ENCODE measurements around the gene NAV2.

The NAV2 gene

DNA sequence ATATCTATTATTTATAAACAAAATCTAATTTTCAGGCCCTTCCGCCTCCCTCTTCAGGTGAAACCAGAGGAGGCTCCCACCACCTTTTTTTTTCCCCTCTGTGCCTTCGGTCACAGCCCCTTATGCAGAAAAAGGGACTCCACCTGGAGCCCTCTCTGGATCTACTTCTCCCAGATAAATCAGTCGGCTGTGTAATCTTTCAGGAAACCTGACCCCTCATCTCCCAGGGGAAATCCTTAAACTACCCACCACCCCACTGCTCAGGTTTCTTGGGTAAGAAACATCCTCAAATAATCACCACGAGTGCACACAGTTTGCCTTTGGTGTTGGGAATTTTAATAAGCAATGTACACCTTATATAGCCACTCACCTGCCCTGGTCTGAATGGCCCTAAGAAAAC lies 104.2 kb downstream of the NAV2 start:
- in situ Hi-C loops (cut with HindIII; ENCODE audit: low pct_unique_long_range_greater_than_20kb, low sequenced_read_pairs): no loop called here
- DNase-seq (ENCODE audit: low read depth in 1 of 2, low spot score in 1 of 2): no peak
- TF ChIP-seq JUND (IDR thresholded peaks at IDR 0.05; ENCODE audit: low read depth): no peak

DNA sequence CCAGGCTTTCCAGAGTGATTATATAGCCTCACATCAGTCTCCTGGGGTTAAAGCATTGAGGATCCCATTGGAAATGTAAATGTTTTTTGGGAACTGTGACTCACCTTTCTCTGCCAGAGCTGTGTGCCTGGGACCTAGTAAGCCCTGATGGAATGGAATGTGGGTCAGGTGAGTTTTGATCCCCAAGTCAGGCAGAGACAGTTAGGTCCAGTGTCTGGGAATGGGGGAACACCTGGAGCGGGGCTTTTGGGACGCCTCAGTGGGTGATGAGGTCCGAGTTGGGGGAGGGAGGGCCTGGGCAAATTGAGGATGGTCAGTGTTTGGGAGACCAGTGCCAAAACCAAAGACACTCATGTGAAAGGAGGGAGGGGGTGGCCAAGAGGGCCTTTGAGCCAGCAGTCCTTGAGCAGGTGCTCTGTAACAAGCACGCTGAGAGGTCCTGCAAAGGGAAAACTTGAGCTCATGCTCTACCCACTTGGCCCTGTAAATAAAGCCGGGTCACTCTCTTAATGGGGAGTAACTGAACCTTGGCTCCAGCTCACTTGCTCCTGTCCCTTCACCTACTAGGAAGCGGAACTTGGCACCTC lies 104.7 kb downstream of the NAV2 start:
- in situ Hi-C loops (cut with HindIII; ENCODE audit: low pct_unique_long_range_greater_than_20kb, low sequenced_read_pairs): no loop called here
- TF ChIP-seq JUND (IDR thresholded peaks at IDR 0.05; ENCODE audit: low read depth): no peak
- no peak for DNase-seq (ENCODE audit: low read depth in 1 of 2, low spot score in 1 of 2)

DNA sequence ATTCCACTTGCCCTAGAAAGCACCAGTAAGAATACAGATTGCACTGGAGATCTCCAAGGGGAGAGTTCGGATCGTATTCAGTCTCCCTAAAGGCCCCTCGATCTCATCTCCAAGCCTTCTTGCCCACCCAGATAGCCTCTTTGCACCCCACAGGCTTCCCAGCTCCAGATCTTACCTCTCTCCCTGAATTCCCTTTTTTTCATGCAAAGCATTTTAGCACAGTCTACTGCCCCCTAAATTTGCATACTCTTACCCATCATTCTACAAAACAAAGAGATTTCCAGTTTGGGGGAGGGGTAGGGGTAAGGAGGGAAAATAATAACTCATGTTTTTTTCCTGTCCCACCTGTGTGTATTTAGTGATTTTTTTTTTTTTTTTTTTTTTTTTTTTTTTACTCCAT lies 105.2 kb downstream of the NAV2 start:
- no peak for DNase-seq (ENCODE audit: low read depth in 1 of 2, low spot score in 1 of 2)
- TF ChIP-seq JUND (IDR thresholded peaks at IDR 0.05; ENCODE audit: low read depth): no peak
- in situ Hi-C loops (cut with HindIII; ENCODE audit: low pct_unique_long_range_greater_than_20kb, low sequenced_read_pairs): no loop called here

DNA sequence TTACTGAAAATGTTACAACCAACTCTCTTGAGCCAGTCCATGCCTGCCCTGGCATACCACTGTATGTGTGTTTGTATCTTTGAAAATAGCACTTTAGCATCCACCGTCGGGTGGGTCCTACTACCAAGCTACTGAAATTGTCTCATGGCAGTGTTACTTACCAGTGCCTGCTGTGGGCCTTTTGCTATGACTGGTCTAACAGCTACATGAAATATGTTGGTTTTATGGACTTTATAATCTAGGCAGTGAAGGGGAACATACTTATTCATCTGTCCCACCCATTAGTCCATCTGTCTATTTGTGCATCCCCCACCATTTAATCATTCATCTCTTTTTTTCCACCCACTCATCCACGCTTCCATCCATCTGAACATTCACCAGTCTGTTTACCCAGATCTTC lies 106.0 kb downstream of the NAV2 start:
- in situ Hi-C loops (cut with HindIII; ENCODE audit: low pct_unique_long_range_greater_than_20kb, low sequenced_read_pairs): no loop called here
- no peak for TF ChIP-seq JUND (IDR thresholded peaks at IDR 0.05; ENCODE audit: low read depth)
- DNase-seq (ENCODE audit: low read depth in 1 of 2, low spot score in 1 of 2): no peak

DNA sequence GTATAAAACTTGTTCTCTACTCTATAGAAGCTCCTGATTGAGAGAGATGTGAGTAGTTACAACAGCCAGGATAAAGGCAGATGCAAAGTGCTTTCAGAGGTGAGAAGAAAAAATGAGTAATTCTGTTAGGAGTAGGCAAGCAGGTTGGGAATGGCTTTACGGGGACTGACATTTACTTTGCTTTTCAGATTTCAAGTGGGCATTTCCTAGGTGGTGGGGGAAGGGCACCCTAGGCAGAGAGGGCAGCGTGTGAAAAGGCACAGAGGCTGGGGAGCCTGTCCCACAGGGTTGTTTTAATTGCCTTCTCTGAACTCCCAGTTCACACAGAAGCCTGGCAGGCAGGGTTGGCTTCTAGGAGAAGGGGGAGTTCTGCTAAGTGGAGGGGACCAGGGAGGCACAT lies 106.5 kb downstream of the NAV2 start:
- no peak for TF ChIP-seq JUND (IDR thresholded peaks at IDR 0.05; ENCODE audit: low read depth)
- DNase-seq (ENCODE audit: low read depth in 1 of 2, low spot score in 1 of 2): no peak
- in situ Hi-C loops (cut with HindIII; ENCODE audit: low pct_unique_long_range_greater_than_20kb, low sequenced_read_pairs): no loop called here

DNA sequence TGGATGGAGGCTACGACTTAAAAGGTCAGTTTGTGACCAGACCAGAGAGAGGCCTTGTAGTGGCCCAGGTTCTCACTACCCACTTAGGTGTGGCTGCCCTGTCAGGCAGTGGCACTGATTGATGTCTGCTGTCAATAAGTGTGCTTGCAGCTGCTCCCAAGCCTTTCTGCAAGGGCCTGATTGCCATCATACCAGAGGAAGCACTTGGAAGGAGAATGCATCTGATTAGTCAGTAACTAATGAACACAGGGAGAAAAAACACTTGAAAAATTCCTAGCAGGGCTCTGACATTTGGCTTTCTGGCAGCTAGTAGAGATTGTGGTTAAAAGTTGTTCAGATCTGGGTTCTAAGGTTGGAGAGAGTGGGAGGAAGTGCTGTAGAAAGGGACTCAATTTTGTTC lies 107.5 kb downstream of the NAV2 start:
- in situ Hi-C loops (cut with HindIII; ENCODE audit: low pct_unique_long_range_greater_than_20kb, low sequenced_read_pairs): no loop called here
- no peak for TF ChIP-seq JUND (IDR thresholded peaks at IDR 0.05; ENCODE audit: low read depth)
- DNase-seq (ENCODE audit: low read depth in 1 of 2, low spot score in 1 of 2): no peak

DNA sequence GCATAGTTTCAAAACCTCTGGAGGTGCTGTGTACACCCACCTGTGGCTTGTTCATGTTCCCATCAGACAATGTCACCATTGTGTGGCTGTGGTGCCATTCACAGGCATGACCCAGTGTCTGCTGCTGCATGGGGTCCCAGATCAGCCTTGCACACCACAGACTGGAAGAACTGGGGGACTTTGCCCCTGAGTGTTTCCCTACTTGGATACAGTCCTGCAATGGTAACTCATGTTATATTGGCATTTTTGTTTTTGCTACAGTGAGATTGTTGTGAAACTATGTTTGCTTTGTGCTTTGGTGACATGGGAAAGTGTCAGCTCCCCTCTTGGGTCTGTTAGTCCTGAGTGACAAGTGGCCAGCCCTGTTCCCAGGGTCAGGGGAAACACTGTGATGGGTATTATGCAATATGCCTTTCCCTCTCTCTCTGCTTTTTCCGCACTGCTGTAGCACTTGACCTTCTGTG lies 108.8 kb downstream of the NAV2 start:
- in situ Hi-C loops (cut with HindIII; ENCODE audit: low pct_unique_long_range_greater_than_20kb, low sequenced_read_pairs): no loop called here
- no peak for DNase-seq (ENCODE audit: low read depth in 1 of 2, low spot score in 1 of 2)
- no peak for TF ChIP-seq JUND (IDR thresholded peaks at IDR 0.05; ENCODE audit: low read depth)

DNA sequence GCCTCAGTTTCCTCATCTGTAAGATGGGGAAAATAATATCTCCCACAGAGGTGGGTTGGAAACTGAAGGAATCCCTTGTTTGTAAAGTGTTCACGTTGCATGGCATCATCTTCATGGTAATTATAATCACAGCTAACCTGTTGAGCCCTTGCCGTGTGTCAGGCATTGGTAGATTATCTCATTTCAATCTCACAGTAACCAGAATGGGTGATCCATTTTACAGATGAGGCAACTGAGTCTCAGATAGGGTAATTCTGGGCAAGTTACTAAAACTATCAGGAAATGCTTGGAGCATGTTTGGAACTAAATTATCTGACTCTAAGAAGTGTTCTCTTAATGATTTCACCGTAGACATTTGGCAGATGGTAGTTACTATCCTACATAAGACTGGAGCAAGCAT lies 109.4 kb downstream of the NAV2 start:
- in situ Hi-C loops (cut with HindIII; ENCODE audit: low pct_unique_long_range_greater_than_20kb, low sequenced_read_pairs): no loop called here
- no peak for DNase-seq (ENCODE audit: low read depth in 1 of 2, low spot score in 1 of 2)
- TF ChIP-seq JUND (IDR thresholded peaks at IDR 0.05; ENCODE audit: low read depth): no peak

DNA sequence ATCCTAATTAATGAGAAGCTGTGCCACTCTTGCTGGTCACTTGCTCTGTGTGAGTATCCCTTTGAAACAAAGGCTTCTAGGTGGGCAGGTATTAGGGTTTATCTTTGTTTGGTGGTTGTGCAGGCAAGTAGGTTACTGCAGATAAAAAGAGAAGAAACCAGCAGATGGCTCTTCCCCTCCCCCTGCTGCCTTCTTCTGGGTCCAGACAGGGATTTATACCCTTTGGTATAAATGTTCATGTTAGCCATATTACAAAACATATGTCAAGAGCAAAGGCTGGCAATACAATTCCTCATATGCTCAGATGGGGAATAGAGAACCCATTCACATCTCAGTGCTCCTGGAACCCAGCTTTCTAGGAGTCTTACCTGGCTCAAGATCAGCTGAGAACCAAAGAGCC lies 109.9 kb downstream of the NAV2 start:
- TF ChIP-seq JUND (IDR thresholded peaks at IDR 0.05; ENCODE audit: low read depth): no peak
- in situ Hi-C loops (cut with HindIII; ENCODE audit: low pct_unique_long_range_greater_than_20kb, low sequenced_read_pairs): no loop called here
- no peak for DNase-seq (ENCODE audit: low read depth in 1 of 2, low spot score in 1 of 2)

DNA sequence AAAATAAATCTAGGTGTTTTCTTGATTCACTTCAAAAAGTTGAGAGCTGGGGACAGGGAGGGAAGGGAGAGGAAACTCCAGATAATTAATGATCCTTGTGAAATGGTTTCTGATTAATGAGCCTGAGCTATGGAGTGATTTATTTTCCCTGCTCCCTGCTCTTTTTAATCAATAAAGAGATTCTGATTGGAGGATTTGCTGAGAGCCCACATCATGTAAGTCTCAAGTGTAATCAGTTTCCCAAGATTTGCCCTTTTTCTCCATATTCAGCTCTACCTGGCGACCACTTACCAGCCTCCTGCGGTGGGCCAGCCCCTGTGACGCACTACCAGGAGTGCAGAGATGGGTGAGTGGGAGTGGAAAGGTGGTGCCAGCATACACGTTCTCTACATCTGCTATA lies 114.0 kb downstream of the NAV2 start:
- TF ChIP-seq JUND (IDR thresholded peaks at IDR 0.05; ENCODE audit: low read depth): no peak
- in situ Hi-C loops (cut with HindIII; ENCODE audit: low pct_unique_long_range_greater_than_20kb, low sequenced_read_pairs): no loop called here
- no peak for DNase-seq (ENCODE audit: low read depth in 1 of 2, low spot score in 1 of 2)

DNA sequence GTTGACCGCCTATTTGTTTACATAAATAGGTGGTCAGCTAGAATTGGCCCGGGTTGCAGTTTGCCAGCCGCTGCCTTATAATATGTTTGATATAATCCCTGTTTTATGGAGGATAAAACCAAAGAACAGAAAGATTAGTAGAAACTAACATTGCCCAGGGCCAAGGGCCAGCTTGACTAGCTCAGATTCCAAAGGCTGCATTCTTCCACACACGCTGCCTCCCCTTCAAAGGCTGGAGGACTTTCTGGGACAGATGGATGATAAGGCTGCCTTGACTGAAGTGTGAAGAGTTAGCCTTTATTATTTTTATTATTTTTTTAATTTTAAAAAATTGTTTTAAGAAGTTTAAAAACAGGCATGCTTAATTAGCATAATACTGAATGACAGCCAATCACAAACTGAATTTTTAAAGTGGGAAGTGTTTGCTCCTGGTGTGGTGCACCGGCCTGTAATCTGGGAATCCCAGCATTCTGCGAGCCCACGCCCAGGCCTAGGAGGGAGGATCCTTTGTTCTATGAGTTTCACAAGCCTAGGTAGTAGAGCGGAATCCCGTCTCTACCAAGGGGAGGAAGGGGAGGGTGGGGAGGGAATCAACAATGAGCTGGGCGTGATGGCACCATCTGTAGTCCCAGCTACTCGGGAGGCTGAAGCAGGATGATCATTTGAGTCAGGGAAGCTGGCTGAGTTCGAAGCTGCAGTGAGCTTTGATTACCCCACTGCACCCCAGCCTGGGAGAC lies 114.9 kb downstream of the NAV2 start:
- TF ChIP-seq JUND (IDR thresholded peaks at IDR 0.05; ENCODE audit: low read depth): no peak
- peak in 1 of 2 experiments; percentile 46 for DNase-seq (ENCODE audit: low read depth in 1 of 2, low spot score in 1 of 2)
- in situ Hi-C loops (cut with HindIII; ENCODE audit: low pct_unique_long_range_greater_than_20kb, low sequenced_read_pairs): no loop called here

DNA sequence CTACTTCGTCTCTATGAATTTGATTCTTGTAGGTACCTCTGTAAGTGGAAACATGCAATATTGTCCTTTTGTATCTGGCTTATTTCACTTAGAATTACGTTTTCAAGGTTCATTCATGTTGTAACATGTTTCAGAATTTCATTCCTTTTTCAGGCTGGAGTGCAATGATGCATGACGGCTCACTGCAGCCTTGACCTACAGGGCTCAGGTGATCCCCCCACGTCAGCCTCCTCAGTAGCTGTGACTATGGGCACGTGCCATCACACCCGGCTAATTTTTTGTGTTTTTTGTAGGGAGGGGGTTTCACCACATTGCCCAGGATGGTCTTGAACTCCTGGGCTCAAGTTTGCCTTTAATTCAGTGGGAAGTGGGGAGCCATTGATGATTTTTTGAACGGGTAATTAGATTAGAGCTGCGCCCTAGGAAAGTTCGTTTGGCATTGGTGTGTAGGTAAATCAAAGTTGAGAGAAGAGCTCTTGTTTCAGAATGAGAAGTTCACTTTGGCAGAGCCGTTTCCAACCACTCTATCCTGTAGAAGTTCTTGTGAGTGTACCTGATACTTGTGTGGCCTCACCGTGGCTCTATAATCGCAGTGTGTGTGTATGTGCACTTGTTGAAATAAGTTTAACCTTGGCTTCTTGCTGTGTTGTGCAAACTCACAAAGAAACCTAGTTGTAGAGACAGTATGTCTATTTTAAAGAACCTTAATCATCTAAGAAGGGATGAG lies 115.9 kb downstream of the NAV2 start:
- no peak for DNase-seq (ENCODE audit: low read depth in 1 of 2, low spot score in 1 of 2)
- no peak for TF ChIP-seq JUND (IDR thresholded peaks at IDR 0.05; ENCODE audit: low read depth)
- in situ Hi-C loops (cut with HindIII; ENCODE audit: low pct_unique_long_range_greater_than_20kb, low sequenced_read_pairs): no loop called here

Data from T47D (cell line).